GM19438 (cell line): ENCODE data around the gene NSD2.

Experiments used
- ATAC-seq: cut with Tn5 transposase; IDR thresholded peaks from one replicate; pipeline ENCODE4 v1.9.1; 2021; ENCODE audit warnings: low read depth; ENCODE audit not compliant: unreplicated experiment

NSD2 gene

DNA sequence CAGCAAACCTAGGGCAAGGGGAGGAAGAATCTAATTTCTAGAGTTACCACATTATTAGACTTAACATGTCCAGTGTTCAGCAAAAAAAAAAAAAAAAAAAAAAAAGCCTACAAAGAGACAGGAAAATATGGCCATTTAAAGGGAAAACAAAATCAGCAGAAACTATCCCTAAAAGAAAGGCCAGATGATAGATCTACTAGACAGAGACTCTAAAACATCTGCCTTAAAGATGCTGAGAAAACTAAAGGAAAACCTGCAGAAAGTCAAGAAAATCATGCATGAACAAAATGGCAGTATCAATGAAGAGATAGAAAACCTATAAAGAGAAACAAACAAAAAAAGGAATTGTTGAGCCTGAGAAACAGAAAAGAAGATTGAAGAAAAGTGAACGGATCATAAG, 93.8 kb downstream of the NSD2 start:
- ATAC-seq: no peak

DNA sequence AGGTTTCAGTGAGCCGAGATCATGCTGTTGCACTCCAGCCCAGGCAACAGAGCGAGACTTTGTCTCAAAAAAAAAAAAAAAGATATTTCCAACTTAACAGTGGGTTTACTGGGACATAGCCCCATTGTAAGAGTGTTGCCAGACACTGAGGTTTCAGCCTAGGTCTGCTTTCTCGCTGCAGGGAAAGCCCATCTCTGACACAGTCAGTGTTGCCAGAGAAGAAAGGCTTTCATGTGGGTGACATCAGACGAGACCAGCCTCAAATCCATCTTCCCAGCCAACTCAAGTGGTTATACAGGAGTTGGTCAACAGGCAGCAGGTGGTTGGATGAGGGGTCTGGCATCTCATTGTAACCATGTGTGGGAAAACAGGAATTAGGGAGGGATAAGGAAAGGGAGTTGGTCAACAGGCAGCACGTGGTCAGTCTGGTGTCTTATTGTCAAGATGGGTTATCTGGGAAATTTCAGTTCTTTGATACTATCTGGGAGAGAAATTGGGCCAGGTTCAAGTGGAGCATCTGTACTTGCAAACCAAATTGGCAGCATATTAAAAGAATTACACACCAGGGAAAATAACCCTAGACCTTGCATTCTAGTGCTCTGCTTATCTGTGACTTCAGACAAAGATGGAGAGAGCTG, 96.4 kb downstream of the NSD2 start:
- ATAC-seq: no peak

DNA sequence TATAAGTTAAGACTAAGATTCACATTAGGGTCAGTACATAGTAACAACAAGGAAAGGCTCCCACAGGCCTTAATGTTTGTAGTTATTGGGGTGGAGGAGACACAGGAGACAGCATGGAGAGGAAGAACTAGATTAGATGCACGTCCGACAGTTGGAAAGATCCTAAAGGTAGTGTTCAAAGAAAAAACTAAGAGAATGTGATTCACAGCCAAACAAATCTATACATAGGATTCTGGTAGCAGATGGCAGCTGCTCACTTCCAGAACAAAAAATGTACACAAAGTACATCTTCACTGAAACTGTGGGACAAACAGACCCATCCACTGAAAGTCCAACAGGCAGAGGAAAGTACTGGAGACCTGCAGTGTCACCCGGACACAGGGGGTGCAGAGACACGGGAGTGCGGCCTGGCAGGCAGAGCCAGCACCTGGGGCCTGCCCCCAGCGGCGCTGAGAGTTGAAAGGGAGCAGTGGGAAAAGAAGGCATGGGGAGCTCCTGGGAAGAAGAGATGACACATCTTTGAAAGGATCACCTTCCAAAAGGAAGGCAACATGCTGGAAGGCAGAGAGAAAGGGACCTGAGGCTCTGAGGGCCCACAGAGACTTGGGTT, 97.6 kb downstream of the NSD2 start:
- ATAC-seq: no peak

DNA sequence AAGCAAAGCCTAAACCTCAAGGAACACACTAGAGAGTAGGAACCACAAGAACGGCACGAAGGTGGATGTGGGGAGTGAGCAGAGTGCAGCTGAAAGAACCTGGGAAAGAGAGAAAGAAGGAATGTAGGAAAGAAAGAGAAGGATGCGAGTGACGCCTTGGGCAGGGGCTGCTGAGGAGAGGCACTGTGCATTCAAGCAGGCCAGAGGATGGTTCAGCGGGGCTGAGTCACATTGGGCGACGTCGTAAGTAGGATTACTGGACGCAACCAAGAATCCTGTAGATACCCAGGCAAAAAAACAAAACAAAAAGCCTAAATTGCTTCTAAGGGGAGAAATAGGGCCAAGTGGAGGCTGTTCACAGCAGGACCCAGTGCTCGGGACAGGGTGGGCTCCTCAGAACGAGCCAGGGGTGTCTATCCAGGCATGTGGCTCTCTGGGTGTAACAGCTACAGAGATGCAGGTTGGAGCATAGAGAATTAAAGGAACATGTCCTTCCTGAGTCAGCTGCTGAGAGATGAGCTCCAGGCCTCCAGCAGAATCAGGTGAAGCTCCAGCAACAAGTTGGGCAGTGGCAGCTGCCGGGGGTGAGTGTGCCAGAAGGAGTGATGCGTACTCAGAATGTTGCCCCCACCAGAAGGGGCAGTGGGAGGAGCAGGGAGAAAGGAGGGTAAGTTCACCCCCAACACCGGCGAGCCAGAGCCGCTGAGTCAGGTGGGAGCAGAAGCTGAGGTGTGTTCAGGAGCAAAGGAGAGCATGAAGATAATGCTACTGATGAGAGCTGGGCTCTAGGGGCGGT, 98.9 kb downstream of the NSD2 start:
- no peak for ATAC-seq

DNA sequence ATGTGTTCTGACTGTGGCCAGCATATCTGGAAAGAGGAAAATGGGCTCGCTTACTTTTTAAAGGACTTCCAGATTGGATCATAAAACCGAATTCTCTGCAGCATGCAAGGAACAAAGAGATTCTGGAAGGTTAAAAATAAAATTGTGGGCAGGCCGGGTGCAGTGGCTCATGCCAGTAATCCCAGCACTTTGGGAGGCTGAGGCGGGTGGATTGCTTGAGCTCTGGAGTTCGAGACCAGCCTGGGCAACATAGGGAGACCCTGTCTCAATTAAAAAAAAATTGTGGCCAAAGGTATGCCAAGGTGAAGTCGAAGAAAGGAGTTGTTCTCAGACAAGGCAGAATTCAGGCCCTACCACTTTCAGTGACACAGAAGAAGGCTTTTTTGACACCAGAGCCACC, 99.7 kb downstream of the NSD2 start:
- ATAC-seq: no peak

DNA sequence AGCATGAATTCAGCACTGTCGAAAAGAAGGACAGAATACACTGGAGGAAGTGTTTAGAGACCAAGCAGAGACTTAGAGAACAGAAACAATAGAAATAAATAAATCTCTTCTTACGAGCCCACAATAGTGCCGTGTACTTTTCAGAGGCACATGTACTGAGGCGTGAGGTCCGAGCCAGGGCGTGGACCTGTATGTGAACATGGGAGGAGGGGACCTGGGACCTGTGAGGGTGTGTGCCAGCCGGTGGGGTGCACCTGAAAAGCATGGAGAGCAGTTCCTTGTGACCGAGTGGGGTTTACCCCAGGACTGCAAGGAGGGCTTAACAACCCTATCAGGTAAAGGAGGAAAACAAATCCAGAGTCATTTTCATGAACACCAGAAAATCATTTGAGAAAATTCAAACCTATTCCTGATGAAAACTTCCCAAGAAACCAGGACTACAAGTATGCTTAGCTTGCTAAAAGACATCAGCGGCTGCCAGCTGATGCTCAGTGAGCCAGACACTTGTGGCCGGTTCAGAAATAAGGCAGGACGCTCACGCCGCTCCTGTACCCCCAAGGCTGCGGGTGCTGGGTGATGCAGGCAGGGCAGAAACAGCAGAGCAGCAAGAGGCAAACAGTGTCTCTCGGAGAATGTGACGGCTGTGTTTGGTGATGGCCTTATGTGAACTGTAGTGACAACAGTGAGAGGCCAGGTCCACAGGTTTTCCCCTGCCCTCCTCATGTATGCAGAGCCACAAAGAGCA, 100.4 kb downstream of the NSD2 start:
- no peak for ATAC-seq

DNA sequence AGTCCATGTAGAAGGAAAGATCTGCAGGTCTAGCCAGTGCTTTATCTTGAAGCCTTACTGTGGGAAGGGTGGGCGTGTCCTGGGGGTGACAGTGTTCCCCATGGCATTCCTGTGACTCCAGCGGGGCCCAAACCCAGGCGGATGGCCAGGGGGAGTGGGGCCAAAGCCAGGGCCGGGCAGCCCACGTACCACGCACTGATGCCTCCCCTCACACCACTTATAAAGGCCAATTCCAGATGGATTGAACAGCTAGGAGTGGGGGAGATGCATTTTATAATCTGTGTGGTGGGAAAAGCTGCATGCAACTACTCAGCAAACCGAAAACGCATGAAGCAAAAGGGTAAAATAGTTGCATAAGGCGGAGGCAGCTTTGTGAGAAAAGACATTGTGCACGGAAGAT, 101.2 kb downstream of the NSD2 start:
- no peak for ATAC-seq

DNA sequence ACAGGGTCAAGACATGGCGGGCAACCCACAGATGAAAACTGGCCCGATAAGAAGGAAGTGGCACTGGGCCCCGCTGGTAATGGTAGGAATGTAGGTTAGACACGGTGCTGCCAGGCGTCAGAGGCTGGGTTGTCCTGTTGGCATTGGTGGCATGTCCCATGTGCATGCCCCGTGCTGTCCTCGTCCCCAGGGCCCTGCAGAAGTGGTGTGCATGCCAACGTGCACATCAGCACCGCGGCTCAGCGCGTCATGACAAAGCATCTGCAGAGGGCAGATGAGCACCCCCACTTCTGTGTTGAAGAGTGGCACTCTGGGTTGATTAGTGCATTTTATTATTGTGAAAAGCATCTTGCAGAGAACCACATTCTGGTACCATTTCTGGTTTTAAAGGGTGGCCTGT, 102.0 kb downstream of the NSD2 start:
- no peak for ATAC-seq

DNA sequence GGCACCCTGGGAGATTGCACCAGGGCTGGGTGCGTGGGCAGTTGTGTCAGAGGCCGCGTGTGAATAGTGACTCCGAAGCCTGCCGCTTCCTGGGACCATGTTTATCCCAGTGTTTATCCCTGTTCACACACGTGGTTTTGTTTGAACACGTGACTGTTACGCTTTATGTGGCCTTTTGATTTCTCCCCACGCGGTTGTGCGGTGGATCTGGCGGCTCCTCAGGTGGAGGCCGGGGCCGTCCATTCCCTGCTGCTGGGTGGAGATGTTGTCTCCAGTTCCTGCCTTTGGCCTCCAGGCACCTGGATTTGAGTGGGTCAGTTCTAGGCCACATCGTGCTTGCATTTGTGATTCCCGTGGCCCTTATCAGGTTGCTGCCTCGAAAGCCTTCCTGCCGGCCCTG, 102.5 kb downstream of the NSD2 start:
- no peak for ATAC-seq

DNA sequence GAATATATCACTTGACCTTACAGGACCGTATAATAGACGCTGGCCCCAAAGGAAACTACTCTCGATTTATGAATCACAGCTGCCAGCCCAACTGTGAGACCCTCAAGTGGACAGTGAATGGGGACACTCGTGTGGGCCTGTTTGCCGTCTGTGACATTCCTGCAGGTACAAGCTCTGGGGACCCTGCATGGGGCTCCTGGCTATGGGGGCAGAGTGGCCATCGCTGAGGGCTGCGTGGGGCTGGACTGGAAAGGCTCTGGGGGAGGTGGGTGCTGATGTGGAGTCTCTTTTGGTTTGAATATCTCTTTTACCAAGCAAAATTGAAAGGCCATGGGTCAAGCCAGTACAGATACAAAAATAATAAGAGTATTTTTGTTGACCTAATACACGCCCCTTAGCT, 103.6 kb downstream of the NSD2 start:
- no peak for ATAC-seq

DNA sequence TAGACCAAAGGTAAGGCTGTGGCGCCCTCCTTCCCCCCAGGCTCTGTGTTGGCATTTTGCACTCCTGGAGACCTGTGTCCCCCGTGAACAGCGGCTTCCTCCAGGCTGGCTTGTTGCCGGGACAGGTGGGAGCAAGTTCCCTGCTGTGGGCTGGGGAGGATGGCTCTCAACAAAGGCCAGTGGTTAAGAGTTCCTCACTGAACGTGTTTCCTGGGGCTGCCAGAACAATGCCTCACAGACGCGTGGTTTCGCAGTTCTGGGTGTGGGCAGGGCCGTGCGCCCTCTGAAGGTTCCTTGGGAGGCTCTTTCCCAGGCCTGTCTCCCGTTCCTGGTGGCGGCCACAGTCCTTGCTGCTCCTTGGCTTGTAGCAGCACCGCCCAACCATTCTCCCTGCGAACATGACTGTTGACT, 104.2 kb downstream of the NSD2 start:
- no peak for ATAC-seq

DNA sequence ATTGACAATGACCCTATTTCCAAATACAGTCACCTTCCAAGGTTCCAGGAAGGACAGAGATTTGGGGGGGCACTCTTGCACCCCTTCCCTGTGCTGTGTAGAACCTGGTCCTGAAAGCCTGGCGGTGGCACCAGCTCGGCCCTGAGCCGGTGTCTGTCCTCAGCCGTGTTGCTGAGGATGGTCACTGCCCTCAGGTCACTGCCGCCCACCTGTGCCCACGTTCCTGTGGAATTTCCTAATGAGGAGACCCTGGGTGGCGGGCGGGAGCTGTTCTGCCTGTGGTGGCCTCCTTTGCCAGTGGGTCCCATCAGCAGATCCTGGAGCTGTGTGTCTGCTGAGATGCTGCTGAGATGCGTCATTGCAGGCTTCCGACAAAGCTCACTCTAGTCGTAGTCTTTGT, 104.7 kb downstream of the NSD2 start:
- ATAC-seq: no peak

DNA sequence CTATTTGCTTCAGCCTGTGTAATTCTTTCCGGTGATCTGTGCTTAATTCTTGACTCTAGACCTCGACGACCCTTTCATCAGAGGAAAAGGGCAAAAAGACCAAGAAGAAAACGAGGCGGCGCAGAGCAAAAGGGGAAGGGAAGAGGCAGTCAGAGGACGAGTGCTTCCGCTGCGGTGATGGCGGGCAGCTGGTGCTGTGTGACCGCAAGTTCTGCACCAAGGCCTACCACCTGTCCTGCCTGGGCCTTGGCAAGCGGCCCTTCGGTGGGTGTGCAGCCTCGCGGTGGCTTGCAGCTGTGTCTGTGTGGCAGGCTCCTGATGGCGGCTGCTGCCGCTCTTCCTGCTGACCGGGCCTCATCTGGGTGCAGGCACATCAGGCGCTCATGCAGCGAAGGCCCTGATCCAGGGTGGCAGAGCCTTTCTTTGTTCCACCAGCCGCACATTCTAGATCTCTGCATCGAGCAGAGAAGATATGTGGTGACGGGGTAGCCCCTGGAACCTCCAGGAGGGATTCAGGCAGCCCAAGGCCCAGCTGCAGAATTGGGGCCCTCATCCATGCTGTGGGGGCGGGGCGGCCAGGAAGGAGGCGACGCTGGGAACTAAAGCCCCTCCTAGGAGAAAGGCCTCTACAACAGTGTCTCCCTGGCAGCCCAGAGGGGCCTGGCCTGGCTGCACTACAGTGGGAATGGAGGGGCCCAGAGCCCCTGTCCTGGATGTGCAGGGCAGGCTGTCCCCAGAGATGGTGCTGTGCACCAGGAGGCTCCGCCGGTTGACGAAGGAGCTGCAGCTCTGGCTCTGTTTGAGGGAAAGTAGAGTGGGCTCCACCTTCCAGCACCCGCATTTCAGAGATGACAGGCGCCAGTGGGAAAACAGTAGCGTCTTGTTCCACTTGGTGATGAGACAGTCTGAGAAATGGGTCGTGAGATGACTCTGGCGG, 105.5 kb downstream of the NSD2 start:
- no peak for ATAC-seq

DNA sequence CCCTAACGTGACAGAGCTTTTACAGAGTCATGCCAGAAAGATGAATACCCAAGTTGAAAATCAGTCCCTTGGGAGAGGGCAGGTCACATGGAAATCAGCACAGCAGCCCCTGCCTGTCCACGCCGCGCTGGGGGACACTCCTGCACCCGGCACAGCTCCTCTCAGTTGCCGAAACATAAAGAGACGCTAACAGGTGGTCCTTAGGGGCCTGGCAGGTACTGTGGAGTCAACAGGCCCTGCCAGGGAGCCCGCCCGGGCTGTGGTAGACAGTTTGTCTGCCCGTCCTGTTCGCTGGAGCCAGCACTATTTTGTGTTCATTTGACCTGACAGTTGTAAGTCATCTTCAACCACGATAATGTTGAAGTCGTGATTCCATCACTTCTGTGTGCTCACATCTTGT, 107.0 kb downstream of the NSD2 start:
- no peak for ATAC-seq

DNA sequence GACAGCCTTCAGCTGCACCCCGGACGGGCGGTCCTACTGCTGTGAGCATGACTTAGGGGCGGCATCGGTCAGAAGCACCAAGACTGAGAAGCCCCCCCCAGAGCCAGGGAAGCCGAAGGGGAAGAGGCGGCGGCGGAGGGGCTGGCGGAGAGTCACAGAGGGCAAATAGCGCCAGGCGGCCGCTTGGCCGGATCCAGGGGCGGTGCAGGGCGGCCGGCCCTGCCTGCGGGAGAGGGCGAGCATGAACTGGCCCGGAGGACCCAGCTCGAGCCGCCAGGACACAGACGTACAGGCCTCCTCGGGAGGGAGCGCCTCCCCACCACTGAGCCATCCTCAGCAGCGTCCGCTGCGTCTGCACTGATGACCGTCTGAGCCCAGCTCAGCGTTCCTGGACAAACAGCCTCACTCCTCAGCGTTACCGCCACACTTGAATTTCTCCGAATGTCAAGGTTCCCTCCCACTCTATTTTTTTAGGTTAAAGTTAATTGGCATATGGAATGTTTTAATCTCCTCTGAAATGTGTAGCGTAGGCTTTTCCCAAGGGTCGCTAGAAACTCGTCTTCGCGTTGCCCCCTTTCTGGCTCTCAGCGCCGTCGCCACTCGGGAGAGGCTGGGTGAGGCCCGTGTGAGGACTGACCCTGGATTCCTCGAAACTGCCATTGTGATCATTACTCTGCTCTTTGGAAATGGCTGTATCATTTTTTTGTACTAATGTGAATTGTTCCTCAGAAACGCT, 107.7 kb downstream of the NSD2 start:
- ATAC-seq: no peak

DNA sequence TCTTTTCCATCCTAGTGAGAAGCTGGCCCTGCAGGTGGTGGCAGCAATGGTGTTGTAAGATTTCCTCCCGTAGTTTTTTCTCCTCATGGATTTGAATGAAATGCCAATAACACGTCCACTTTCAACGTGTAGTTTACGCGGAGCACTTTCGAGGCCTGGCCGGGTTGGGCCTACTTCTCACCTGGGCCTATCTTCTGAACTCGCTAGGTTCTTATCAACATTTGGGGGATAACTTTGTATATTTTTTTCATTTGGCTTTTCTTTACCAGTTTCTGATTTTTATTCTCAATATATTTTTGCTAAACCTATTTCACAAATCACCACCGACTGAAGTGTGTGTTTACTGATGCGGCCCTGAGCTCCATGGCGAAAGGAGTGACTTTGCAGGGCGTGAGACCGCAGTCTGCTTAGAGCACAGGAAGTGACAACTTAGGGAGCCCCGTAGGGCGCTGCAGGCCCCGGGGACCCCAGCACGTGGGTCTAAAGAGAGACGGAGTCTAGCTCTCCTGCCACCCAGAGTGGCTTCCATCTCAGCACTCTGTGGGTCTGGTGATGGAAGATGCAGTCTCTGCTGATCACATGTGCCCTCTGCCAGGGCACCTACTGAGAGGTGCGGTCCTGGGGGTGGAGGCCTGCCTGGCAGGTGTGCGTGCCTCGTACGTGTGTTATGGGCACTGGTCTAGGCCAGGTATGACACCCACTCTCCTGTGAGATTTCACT, 108.4 kb downstream of the NSD2 start:
- ATAC-seq: no peak

DNA sequence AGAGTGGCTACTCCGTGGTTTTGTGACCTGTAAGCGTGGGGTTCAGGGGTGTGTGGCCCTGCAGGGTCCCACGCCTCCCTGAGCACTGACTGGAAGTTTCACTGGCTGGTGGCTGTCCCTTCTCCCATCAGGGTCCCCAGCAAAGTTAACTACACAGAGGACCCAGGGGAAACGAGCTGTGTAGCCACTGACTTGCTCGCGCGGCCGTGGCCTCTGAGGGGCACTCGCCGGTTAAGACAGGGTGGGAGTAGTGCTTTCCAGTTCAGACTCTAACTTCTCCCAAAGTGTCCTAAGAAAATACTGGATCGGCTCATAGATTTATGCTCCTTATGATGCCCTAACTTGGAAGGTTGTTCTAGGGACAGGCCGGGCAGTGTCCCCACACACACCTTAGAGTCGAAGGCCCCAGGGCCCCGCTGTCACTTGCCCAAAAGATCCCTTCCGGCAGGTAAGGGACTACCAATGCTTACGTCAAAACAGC, 109.4 kb downstream of the NSD2 start:
- ATAC-seq: no peak

DNA sequence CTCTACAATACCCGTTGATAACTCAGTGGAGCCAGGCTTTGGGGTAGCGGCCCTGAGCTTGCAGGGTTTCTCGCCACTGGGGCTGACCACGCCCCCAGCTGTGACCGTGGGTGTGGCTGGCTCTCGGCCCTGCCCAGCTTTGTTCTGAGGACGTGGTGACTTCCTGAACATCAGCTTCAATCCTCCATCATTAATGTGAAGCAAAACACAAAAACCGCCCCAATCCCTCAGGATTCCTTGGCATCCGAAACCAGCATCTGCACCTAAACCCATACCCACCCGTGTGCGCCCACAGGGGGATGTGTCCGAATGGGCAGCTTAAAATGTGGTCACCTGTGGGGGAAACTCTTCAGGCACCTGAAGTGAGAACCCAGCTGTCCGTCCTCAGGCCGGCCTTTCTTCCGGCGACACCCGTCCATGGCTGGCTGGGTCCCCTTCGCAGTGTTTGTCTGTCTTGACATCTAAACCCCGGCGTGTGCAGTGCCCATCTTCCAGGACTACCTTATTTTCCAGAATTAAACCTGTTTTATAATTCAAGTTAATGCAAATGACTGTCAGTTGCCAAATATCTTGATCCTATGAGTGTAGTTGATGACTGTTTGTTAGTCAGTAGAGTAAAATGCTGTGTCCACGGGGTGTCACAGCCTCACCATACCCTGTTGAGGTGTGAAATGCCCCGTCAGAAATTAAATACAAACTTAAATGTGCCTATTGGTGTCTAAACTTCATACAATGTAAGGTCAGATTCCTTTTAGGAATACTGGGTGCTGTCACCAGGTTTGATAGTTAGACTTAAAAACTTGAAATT, 110.3 kb downstream of the NSD2 start:
- ATAC-seq: no peak
